HG02840 (cell line): ENCODE data around the gene RRP36.

Source experiments
- ATAC-seq: cut with Tn5 transposase; IDR thresholded peaks from one replicate; pipeline ENCODE4 v1.9.1; 2021; ENCODE audit warnings: mild to moderate bottlenecking, moderate library complexity, moderate number of reproducible peaks; ENCODE audit not compliant: unreplicated experiment, low FRiP score

RRP36 gene

DNA sequence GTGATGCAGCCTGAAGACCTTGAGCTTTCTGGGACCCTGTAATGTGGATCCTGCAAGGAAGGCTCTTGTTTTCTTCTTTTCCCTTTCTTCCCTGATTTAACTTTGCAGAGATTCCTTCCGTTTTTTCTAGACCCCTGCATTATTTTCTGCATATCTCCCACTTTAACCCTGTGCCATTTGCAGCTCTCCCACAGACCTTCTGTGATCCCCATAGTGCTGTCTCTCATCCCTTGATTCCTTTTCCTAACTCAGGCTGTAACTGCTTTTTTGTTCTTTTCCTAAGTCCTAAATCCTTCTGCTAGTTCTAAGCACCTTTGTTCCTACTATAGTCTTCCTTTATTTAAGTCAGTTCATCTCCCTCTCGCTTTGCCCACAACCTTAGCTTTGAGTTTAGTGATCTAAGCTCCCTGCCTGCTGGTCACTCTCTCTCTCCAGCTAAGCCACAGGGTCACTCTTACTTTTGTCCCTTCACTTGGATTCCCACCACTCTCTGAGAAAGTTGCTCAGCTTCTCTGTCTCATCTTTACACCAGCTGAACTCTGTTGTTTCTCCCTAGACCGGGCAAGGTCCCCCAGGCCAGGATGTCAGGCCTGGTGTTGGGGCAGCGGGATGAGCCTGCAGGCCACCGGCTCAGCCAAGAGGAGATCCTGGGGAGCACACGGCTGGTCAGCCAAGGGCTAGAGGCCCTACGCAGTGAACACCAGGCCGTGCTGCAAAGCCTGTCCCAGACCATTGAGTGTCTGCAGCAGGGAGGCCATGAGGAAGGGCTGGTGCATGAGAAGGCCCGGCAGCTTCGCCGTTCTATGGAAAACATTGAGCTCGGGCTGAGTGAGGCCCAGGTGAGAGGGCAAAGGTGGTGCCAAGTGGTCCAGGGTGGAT is 39.6 kb downstream of the RRP36 start:
- ATAC-seq = no peak

DNA sequence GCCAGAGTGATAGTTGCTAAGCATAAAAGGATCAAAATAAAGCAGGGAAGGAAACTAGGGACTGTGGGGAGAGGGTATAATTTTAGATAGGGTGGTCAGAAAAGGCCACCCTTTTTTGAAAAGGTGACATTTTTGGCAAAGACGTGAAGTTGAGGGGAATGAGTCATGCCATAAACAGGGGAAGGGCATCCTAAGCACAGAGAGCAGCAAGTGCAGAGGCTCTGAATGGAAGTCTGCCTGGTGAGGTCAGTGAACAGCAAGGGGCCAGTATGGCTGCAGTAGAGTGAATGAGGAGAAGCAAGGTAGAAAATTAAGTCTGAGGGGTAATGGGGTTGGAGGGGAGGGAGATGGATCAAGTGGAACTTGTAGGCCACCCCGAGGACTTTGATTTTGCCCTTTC is 40.4 kb downstream of the RRP36 start:
- no peak for ATAC-seq

DNA sequence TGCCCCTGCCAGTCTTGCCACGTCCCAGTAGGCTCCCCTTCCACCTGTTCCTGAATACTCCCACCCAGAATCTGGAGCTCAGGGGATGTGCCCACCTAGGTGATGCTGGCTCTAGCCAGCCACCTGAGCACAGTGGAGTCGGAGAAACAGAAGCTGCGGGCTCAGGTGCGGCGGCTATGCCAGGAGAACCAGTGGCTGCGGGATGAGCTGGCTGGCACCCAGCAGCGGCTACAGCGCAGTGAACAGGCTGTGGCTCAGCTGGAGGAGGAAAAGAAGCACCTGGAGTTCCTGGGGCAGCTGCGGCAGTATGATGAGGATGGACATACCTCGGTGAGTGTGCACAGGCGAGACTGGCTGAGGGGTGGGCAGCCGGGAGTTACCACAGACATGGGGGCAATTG is 41.4 kb downstream of the RRP36 start:
- ATAC-seq = no peak

DNA sequence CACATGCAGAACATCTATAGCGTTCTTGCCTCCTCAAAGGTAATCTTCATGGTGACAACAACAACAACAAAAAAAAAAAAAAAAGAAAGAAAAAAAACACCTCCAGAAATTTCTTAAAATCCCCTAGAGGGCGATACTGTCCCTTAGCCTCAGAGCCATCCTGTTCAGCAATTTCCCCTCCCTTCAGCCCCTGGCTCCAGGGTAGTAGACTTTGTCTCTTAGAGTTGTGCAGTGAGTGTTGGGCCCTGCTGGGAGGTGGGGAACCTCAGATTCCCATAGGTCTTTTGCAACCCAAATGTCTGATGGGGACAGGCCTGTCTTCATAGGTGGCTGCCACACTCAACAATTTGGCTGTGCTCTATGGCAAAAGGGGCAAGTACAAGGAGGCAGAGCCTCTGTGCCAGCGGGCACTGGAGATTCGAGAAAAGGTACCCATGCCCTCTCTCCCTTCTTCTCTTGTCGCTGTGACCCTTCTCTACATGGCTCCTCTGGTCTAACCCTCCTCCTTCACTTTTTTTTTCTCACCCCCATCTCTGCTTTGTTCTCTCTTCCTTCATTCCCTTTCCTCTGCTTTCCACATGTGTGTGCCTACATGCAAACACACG is 48.7 kb downstream of the RRP36 start:
- ATAC-seq = no peak

DNA sequence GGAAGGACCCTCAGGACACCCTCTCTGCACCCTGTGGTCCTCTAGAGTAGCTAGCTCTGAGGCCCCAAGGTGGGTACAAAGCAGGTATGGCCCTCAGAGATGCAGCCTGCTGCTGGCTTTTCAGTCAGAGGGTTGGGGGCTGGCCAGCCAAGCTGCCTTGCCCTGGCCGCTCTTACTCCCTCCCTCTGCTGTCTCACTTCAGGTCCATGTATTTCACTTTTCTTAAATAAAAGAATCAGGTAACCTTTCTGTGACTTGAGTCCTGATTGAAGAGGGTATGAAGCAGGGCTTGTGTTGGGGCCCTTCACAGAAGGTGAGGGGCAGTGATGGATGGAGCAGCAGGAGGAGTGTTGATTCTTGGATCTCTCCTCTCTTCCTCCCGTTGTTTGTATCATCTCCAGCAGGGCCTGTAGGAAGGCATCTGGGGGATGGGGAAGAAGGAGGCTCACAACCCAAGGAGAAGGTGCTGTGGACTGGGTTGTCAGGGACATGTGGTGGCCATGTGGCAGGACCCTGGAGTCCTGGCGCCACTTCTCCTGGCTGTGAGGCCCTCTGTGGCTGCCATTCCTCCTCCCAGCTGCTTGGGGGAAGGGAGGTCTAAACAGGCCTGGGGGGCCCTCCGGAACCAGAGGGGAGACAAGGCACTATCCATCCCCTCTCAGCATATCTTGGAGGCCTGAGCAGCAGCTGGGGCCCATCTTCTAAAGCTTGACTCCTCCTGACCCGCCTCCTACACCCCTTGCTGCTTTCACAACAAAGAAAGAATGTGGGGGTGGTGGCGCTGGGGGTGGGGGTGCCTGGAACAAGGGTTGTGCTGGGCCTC is 53.6 kb downstream of the RRP36 start:
- no peak for ATAC-seq

DNA sequence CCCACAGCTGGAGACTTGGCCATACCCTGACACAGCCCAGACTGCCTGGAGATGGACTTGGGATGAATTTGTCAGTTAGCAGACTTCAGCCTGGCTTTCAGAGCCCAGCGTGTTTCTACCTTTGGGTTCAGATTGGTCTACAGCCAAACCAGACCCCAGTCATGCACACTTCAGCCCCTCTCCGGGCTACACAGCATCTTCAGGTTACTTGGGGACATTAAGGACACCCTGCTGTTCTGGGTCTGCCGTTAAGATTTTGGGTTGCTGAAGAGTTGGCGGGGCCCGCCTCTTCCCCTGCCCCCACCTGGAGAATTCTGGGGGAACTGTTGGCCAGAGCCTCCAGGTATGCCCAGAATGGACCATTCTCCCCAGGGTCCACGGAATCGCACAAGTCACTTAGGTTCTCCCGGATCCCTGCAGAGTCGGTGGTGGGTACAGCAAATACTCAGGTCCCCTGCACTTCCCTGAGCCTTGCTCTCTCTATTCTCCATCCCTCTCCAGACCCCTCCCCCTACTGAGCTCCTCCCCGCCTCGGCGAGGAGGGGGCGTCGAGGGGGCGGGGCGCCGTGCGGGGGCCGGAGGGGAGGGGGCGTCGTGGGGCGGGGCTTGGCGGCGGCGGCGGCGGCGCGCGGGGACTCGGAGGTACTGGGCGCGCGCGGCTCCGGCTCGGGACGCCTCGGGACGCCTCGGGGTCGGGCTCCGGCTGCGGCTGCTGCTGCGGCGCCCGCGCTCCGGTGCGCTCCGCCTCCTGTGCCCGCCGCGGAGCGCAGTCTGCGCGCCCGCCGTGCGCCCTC is 54.4 kb downstream of the RRP36 start, which contains the start of gene PTK7:
Gene PTK7, plus strand, starts transcription at position 645 of the 794 bp plus-strand sequence. CDS start 175 bp downstream, outside the sequence.
- ATAC-seq = no peak

DNA sequence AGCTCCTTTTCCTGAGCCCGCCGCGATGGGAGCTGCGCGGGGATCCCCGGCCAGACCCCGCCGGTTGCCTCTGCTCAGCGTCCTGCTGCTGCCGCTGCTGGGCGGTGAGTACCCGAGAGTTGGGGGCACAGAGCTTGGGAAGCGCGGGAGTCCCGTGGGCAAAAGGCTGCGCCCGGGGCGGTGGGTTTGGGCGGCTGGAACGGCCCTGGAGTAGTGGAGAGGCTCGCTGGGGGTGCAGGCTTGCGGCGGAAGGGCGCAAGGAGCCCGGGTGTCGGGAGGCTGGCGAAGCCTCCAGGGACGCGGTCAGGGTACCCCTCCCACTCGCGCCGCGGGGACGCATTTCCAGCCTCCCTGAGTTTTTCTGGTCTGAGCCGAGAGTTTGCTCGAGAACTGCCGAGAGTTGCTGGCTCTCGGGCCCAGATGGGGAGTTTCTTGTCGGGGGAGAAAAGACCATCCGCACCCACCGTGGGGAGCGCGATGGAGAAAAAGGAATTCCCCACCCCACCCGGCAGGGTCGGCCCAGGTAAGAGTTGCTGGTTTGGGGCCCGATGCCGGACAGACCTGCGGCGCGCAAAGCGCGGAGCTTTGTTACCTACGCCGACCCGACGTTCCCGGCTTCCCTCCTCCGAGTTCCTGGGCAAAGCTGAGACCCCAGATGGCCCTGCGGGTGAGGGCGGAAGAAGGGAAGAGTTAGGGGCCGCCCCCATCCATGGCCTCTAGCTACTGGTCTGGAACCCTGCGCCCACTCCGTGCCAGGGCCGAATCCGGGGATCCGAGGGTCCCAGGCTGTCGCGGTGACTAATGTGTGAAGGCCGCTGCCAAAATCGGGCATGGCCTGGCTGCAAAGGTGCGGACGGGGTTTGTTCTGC is 55.3 kb downstream of the RRP36 start:
- ATAC-seq = no peak

DNA sequence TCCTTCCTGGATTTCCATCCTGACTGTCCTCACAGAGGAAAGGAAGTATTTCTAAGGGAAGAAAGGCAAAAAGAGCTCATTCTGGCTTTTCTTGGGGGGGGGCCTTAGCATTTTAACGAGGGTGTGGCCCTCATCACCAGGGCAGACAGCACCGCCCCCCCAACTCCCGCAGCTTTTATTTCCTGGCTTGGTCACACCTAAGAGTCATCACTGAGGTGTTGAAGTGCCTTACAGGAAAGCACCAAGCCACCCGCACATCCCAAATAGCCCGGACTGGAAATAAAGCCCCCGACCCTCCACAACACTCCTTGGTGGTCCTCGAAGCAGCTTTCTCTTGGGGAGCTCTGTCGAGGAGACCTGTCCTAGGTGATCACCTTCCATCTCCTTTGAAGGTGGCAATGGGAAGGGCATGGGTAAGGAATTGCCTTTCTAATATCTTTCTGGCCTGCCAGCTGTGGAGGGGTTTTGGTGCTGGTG is 55.9 kb downstream of the RRP36 start:
- no peak for ATAC-seq

DNA sequence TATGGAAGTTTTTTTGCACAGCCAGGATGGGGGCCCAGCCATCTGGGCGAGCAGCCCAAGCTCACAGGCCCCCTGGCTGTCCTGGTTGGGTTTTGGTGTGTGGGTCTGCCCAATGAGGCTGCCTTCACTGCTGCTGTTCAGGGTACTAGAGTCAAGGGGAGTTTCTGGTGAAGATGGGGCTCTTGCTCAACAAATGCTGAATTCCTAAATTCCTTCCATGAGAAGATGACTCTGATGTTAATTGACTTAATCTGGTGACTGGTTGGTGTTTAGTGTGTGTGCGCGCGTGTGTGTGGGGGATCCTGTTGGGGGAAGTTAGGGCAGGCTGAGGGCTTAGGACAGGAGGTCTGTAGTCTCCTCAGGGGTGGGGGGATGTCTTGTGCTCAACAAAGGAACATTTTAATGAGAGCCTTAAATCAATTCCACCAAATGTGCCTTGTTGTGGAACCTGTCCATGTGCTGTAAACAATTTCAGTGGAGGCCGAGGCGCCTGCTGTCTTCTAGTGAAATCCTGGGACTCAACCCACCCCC is 56.6 kb downstream of the RRP36 start:
- no peak for ATAC-seq

DNA sequence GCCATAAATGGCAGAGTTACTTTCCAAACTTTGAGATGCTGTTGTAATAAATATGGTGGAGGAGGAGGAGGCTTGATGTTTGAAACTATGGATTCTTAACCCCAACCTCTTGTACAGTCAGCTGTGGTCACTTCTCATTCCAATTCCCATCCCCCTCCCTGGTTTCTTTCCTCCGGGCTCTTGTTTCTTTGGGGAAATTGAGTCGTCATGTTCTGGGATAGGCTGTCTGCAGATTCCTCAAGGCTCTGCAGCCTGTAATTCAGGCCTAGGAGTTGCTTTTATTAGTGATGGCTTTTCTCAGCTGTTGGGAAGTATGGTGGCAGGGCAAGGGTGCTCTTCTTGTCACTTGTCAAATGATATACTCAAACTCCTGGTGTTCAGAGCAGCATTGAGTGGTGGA is 57.3 kb downstream of the RRP36 start:
- ATAC-seq = no peak
